ENCODE data around the gene FGF14. TPM values are rescaled to one million over a fixed set of nuclear protein-coding genes. Genes with fewer than 3 reads are reported as not detected.

FGF14 gene
- total and polyA plus RNA-seq, 2 donors from 2014 or later: 0.47 to 3.3 TPM

GRCh38 chr13:101903890-101904289 lies 498.0 kb downstream of the FGF14 start:
- H3K9ac ChIP-seq (ENCODE audit: low read length in 3 of 3): no peak overlapping the region
- intact Hi-C loops (cut with DNase I): no loop called here
- DNase-seq: no peak
- no peaks in the 10 kb centered on the region for H3K9me3 ChIP-seq (ENCODE audit: control insufficient read depth in 2 of 3, insufficient read depth in 1 of 3, low read length in 3 of 3)
- no peak overlapping the region for H3K27ac ChIP-seq (ENCODE audit: low read depth in 2 of 2, low read length in 2 of 2)
- H3K27me3 ChIP-seq (ENCODE audit: control insufficient read depth, insufficient read depth, low read length): no peaks in the 10 kb centered on the region
- H3K4me3 ChIP-seq (ENCODE audit: low read length in 3 of 3): no peak overlapping the region
- no peaks in the 10 kb centered on the region for H3K36me3 ChIP-seq (ENCODE audit: control insufficient read depth in 2 of 3, insufficient read depth in 3 of 3, low read length in 3 of 3)
- H3K4me1 ChIP-seq (ENCODE audit: control insufficient read depth in 2 of 3, insufficient read depth in 2 of 3, low read depth in 1 of 3, low read length in 3 of 3): no peaks in the 10 kb centered on the region
- no peak for FAIRE-seq
- TF ChIP-seq, protein P1, sequence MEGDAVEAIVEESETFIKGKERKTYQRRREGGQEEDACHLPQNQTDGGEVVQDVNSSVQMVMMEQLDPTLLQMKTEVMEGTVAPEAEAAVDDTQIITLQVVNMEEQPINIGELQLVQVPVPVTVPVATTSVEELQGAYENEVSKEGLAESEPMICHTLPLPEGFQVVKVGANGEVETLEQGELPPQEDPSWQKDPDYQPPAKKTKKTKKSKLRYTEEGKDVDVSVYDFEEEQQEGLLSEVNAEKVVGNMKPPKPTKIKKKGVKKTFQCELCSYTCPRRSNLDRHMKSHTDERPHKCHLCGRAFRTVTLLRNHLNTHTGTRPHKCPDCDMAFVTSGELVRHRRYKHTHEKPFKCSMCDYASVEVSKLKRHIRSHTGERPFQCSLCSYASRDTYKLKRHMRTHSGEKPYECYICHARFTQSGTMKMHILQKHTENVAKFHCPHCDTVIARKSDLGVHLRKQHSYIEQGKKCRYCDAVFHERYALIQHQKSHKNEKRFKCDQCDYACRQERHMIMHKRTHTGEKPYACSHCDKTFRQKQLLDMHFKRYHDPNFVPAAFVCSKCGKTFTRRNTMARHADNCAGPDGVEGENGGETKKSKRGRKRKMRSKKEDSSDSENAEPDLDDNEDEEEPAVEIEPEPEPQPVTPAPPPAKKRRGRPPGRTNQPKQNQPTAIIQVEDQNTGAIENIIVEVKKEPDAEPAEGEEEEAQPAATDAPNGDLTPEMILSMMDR (IDR thresholded peaks at IDR 0.05; ENCODE audit: borderline replicate concordance, extremely low read depth, insufficient read depth): no peak

DNA sequence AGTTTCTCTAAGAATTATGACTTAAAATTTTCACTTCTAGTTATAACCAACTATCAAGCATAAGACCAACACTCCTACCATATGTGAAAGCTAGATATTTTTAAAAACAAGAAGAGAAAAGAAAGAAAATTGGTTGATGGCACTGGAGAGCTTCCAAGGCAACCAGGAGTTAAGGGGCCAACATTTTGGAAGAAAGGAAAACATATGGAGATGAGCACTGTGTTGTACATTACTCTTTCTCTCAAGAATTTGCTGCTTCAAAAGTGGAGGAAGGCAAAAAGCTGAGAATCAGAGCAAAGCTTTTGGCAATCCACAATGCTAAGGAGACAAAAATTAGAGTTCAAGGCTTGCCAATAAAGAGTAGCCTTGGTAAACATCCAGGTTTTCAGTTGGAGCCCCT lies 503.2 kb downstream of the FGF14 start:
- Histone ChIP-seq H3K9ac (ENCODE audit: low read length in 3 of 3) (no peak overlapping the region), H3K9me3 (ENCODE audit: control insufficient read depth in 2 of 3, insufficient read depth in 1 of 3, low read length in 3 of 3) (no peaks in the 10 kb centered on the region), H3K27ac (ENCODE audit: low read depth in 2 of 2, low read length in 2 of 2) (no peak overlapping the region), H3K36me3 (ENCODE audit: control insufficient read depth in 2 of 3, insufficient read depth in 3 of 3, low read length in 3 of 3) (no peaks in the 10 kb centered on the region), H3K4me1 (ENCODE audit: control insufficient read depth in 2 of 3, insufficient read depth in 2 of 3, low read depth in 1 of 3, low read length in 3 of 3) (no peaks in the 10 kb centered on the region), H3K27me3 (ENCODE audit: control insufficient read depth, insufficient read depth, low read length) (no peaks in the 10 kb centered on the region), H3K4me3 (ENCODE audit: low read length in 3 of 3) (no peak overlapping the region)
- FAIRE-seq (no peak), DNase-seq (no peak)
- TF ChIP-seq, protein P1 (IDR thresholded peaks at IDR 0.05; ENCODE audit: borderline replicate concordance, extremely low read depth, insufficient read depth): no peak
- intact Hi-C loops (cut with DNase I): no loop called here

DNA sequence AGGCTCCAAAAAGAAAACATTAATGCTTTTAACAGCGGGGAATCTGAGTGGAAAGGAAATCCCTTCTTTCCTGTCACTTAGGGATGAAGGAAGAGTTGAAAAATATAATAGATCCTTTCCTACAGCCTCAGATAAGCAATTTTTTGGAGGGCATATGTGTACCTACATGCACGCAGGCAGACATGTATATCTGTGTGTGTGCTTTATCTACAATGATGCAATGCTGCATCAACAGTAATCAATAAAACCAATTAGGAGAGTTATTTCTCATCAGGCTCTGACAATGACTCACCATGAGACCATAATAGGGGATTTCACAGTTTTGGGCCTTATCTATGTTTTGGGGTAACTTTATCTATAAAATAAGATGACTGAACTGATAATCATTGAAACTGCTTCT lies 505.3 kb downstream of the FGF14 start:
- Histone ChIP-seq H3K27ac (ENCODE audit: low read depth in 2 of 2, low read length in 2 of 2) (no peak overlapping the region), H3K9ac (ENCODE audit: low read length in 3 of 3) (no peak overlapping the region), H3K4me1 (ENCODE audit: control insufficient read depth in 2 of 3, insufficient read depth in 2 of 3, low read depth in 1 of 3, low read length in 3 of 3) (no peaks in the 10 kb centered on the region), H3K36me3 (ENCODE audit: control insufficient read depth in 2 of 3, insufficient read depth in 3 of 3, low read length in 3 of 3) (no peaks in the 10 kb centered on the region), H3K9me3 (ENCODE audit: control insufficient read depth in 2 of 3, insufficient read depth in 1 of 3, low read length in 3 of 3) (no peaks in the 10 kb centered on the region), H3K27me3 (ENCODE audit: control insufficient read depth, insufficient read depth, low read length) (no peaks in the 10 kb centered on the region), H3K4me3 (ENCODE audit: low read length in 3 of 3) (no peak overlapping the region)
- intact Hi-C loops (cut with DNase I): no loop called here
- no peak for FAIRE-seq
- TF ChIP-seq, protein P1 (IDR thresholded peaks at IDR 0.05; ENCODE audit: borderline replicate concordance, extremely low read depth, insufficient read depth): no peak
- no peak for DNase-seq

GRCh38 chr13:101893021-101893420 lies 508.8 kb downstream of the FGF14 start:
- FAIRE-seq (no peak), DNase-seq (peak in 3 of 5 donors; percentile 10 to 30 (median 12))
- no peaks in the 10 kb centered on the region for H3K9me3 ChIP-seq (ENCODE audit: control insufficient read depth in 2 of 3, insufficient read depth in 1 of 3, low read length in 3 of 3)
- no peaks in the 10 kb centered on the region for H3K4me1 ChIP-seq (ENCODE audit: control insufficient read depth in 2 of 3, insufficient read depth in 2 of 3, low read depth in 1 of 3, low read length in 3 of 3)
- no peaks in the 10 kb centered on the region for H3K27me3 ChIP-seq (ENCODE audit: control insufficient read depth, insufficient read depth, low read length)
- H3K9ac ChIP-seq (ENCODE audit: low read length in 3 of 3): no peak overlapping the region
- TF ChIP-seq, protein P1 (IDR thresholded peaks at IDR 0.05; ENCODE audit: borderline replicate concordance, extremely low read depth, insufficient read depth): no peak
- H3K4me3 ChIP-seq (ENCODE audit: low read length in 3 of 3): no peak overlapping the region
- no peak overlapping the region for H3K27ac ChIP-seq (ENCODE audit: low read depth in 2 of 2, low read length in 2 of 2)
- no peaks in the 10 kb centered on the region for H3K36me3 ChIP-seq (ENCODE audit: control insufficient read depth in 2 of 3, insufficient read depth in 3 of 3, low read length in 3 of 3)
- intact Hi-C loops (cut with DNase I): no loop called here

All from kidney (tissue), 14 donors.